Measurements from ENCODE around the gene GATAD2B.

GRCh38 chr1:153773096-153773921 is 149.5 kb downstream of the GATAD2B start:
- TF ChIP-seq EZH2 (IDR thresholded peaks at IDR 0.05; ENCODE audit: borderline replicate concordance, low read length), result no peak
- no peak for TF ChIP-seq CTCF (IDR thresholded peaks at IDR 0.05; ENCODE audit: low read length)

Data from OCI-LY1 (cell line).